ENCODE measurements around the gene NABP2. TPM values are rescaled to one million over a fixed set of nuclear protein-coding genes. Genes with fewer than 3 reads are reported as not detected.

The NABP2 gene
- total and polyA plus RNA-seq, 2 donors (not counting 3 experiments of a cell fraction or from before 2014, with no cell fraction given) = 42.4 to 59.7 TPM

GRCh38 chr12:56188131-56188777, 35.9 kb upstream of the NABP2 start:
- peaks cover 20% of the 10 kb centered on the region for H3K4me1 ChIP-seq (ENCODE audit: control insufficient read depth, extremely low read depth, insufficient read depth, low read length)
- H4K20me1 ChIP-seq (replicated peaks; ENCODE audit: control insufficient read depth, extremely low read depth, insufficient read depth, low read length) = no peaks in the 10 kb centered on the region
- H3K9me1 ChIP-seq (replicated peaks; ENCODE audit: control insufficient read depth, extremely low read depth, insufficient read depth, low read length) = no peaks in the 10 kb centered on the region
- H3K4me2 ChIP-seq (ENCODE audit: insufficient read depth, low read length) = peak overlapping the region; percentile 98
- peaks cover 33% of the 10 kb centered on the region for H3K79me2 ChIP-seq (ENCODE audit: control insufficient read depth, insufficient read depth, low read length)
- ChIA-PET POLR2A (interaction anchor here (0.7 to 3.1 kb wide), 5 partner anchors 26 to 71 kb away, joined by 3 to 18 read pairs (median 4); partner anchors contain the start of genes RNF41, RPL41 and ZC3H10), CTCF (interaction anchor here (1.0 to 4.4 kb wide), 9 partner anchors 10 to 450 kb away, joined by 4 to 236 read pairs (median 18); partner anchors contain the start of genes ANKRD52, ESYT1, RPL41 and ZC3H10)
- BruUV-seq (replicated peaks) = TSS peak; percentile 30
- FAIRE-seq (peak; percentile 62), DNase-seq (ENCODE audit: low read depth, low spot score) (no peak)
- H2AFZ ChIP-seq (ENCODE audit: low read depth, low read length) = peak overlapping the region; percentile 39
- H3K36me3 ChIP-seq (ENCODE audit: control insufficient read depth in 2 of 2, extremely low read depth in 1 of 2, insufficient read depth in 2 of 2, low read length in 2 of 2) = peaks cover 9 to 10% of the 10 kb centered on the region in 2 experiments
- no peaks in the 10 kb centered on the region for H3K9me3 ChIP-seq (replicated peaks; ENCODE audit: control insufficient read depth, insufficient read depth, low read length)
- TF ChIP-seq POLR2AphosphoS5 (IDR thresholded peaks at IDR 0.05; ENCODE audit: insufficient read depth, low read depth, low read length) (no peak), GATA2 (IDR thresholded peaks at IDR 0.05; ENCODE audit: insufficient read depth, insufficient read length, low read depth, low read length) (no peak), JUN (IDR thresholded peaks at IDR 0.05; ENCODE audit: borderline replicate concordance, insufficient read depth, insufficient read length, low read depth) (no peak), FOS (IDR thresholded peaks at IDR 0.05; ENCODE audit: borderline replicate concordance, insufficient read depth, low read length) (no peak), MYC (IDR thresholded peaks at IDR 0.05; ENCODE audit: low read depth, low read length) (no peak), POLR2A (IDR thresholded peaks at IDR 0.05; ENCODE audit: low read depth, low read length) (no peak), CTCF (IDR thresholded peaks at IDR 0.05; ENCODE audit: extremely low read depth in 1 of 2, insufficient read depth in 1 of 2, low read depth in 1 of 2, low read length in 2 of 2) (no peak), MAX (IDR thresholded peaks at IDR 0.05; ENCODE audit: insufficient read depth, insufficient read length) (no peak)
- intact Hi-C loops (cut with micrococcal nuclease) = loop anchor here (2.0 kb wide), 1 partner anchor 449 kb away; no protein-coding TSS in a partner anchor
- H3K4me3 ChIP-seq (replicated peaks in 1 of 3; ENCODE audit: insufficient read depth in 1 of 3, low read depth in 1 of 3, low read length in 3 of 3) = peak overlapping the region; percentile 70 to 95 (median 89)
- H3K27ac ChIP-seq (ENCODE audit: insufficient read depth, low read depth, low read length) = peak overlapping the region; percentile 15
- H3K9ac ChIP-seq (replicated peaks; ENCODE audit: extremely low read depth, insufficient read depth, low read length) = peak overlapping the region; percentile 77
- no peaks in the 10 kb centered on the region for H3K27me3 ChIP-seq (ENCODE audit: control insufficient read depth in 2 of 2, insufficient read depth in 2 of 2, low read length in 2 of 2)
- dilution Hi-C loops (cut with MboI; ENCODE audit: extremely low pct_ligation_motif_present, low sequenced_read_pairs) = no loop called here

Measured in endothelial cell of umbilical vein (primary cell).